Stimulated activated CD8-positive, alpha-beta memory T cell treated with anti-CD3 and anti-CD28 coated beads, Interleukin-2, amount 100 ng/mL, for 48 hours (primary cell): ENCODE measurements around the gene RPS28.
"Not testable (repeated sequence)": the region's sequence is repeated elsewhere in the genome, so short reads cannot be mapped to it uniquely, and the experiment has no call there.

Experiments used
- DNase-seq, 2 donors: peaks; one replicate each; pipeline ENCODE4 v3.0.0-alpha.2; 2020; ENCODE audit warnings: low read depth in 2 of 2

The RPS28 gene

GRCh38 chr19:8321067-8321985, at the start of gene RPS28, which contains the start of gene NDUFA7:
Gene RPS28 (plus strand): TSS chr19:8321496. CDS start chr19:8321531, 35 bp downstream.
Gene NDUFA7 (minus strand): TSS chr19:8321375. CDS start chr19:8321358, 17 bp downstream.
- DNase-seq: peak; percentile 90 to 95

GRCh38 chr19:8276508-8276907, 44.8 kb upstream of the RPS28 start:
- DNase-seq: not testable (repeated sequence)

GRCh38 chr19:8291337-8291736, 30.0 kb upstream of the RPS28 start:
- not testable (repeated sequence) for DNase-seq

- no peak for DNase-seq
Measured at GRCh38 chr19:8302357-8302691, 19.0 kb upstream of the RPS28 start.

GRCh38 chr19:8302734-8303133, 18.6 kb upstream of the RPS28 start:
- DNase-seq: no peak

GRCh38 chr19:8304841-8305621, 16.3 kb upstream of the RPS28 start:
- peak in 1 of 2 donors; percentile 36 for DNase-seq

- DNase-seq: no peak
Measured at GRCh38 chr19:8305798-8306197, 15.5 kb upstream of the RPS28 start.

GRCh38 chr19:8306235-8307054, 14.9 kb upstream of the RPS28 start:
- DNase-seq: no peak

GRCh38 chr19:8307400-8307964, 13.8 kb upstream of the RPS28 start:
- DNase-seq: no peak

- DNase-seq: peak; percentile 79 to 85
Measured at GRCh38 chr19:8307965-8308866, 13.1 kb upstream of the RPS28 start, which contains the start of gene CD320. Gene CD320 (minus strand): TSS chr19:8308358. CDS start chr19:8308290, 68 bp downstream.

- DNase-seq: no peak
Measured at GRCh38 chr19:8308891-8309291, 12.4 kb upstream of the RPS28 start.

GRCh38 chr19:8310342-8311055, 10.8 kb upstream of the RPS28 start:
- DNase-seq: no peak

GRCh38 chr19:8311461-8312260, 9.6 kb upstream of the RPS28 start:
- no peak for DNase-seq

GRCh38 chr19:8314981-8315640, 6.2 kb upstream of the RPS28 start:
- not testable (repeated sequence) for DNase-seq

GRCh38 chr19:8316351-8317125, 4.8 kb upstream of the RPS28 start:
- no peak for DNase-seq

GRCh38 chr19:8318835-8319234, 2.5 kb upstream of the RPS28 start:
- DNase-seq: not testable (repeated sequence)

- DNase-seq: no peak
Measured at GRCh38 chr19:8319807-8320520, 1.3 kb upstream of the RPS28 start.
